Ovary (tissue), 3 donors: ENCODE measurements around the gene CXorf58.

Experiments
- EP300 ChIP-seq: sonication (generic); formaldehyde crosslinking; IDR thresholded peaks from one replicate; pipeline ENCODE4 v1.6.1; 2017; ENCODE audit warnings: antibody characterized with exemption
- POLR2A ChIP-seq: fragments of 450-650 bp; IDR thresholded peaks from one replicate; pipeline ENCODE4 v1.6.1; 2017; ENCODE audit warnings: antibody characterized with exemption, mild to moderate bottlenecking, moderate library complexity
- TF ChIP-seq, protein P1 (sequence below), 3 donors: fragments of 450-650 bp in 2 of 3; fragments of 200-600 bp in 1 of 3; IDR thresholded peaks; one replicate each; pipeline versions ENCODE4 v1.5.1 to v1.8.0; 2016 to 2022; ENCODE audit warnings: antibody characterized with exemption in 3 of 3, mild to moderate bottlenecking in 1 of 3
- donor health status: DM: no; HTN: no; CAD: no.

- TF ChIP-seq POLR2A: no peak
- TF ChIP-seq, protein P1, sequence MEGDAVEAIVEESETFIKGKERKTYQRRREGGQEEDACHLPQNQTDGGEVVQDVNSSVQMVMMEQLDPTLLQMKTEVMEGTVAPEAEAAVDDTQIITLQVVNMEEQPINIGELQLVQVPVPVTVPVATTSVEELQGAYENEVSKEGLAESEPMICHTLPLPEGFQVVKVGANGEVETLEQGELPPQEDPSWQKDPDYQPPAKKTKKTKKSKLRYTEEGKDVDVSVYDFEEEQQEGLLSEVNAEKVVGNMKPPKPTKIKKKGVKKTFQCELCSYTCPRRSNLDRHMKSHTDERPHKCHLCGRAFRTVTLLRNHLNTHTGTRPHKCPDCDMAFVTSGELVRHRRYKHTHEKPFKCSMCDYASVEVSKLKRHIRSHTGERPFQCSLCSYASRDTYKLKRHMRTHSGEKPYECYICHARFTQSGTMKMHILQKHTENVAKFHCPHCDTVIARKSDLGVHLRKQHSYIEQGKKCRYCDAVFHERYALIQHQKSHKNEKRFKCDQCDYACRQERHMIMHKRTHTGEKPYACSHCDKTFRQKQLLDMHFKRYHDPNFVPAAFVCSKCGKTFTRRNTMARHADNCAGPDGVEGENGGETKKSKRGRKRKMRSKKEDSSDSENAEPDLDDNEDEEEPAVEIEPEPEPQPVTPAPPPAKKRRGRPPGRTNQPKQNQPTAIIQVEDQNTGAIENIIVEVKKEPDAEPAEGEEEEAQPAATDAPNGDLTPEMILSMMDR (IDR thresholded peaks at IDR 0.05): no peak
- no peak for TF ChIP-seq EP300
Measured at GRCh38 chrX:23898412-23898959, 9.3 kb upstream of the CXorf58 start.
